ENCODE measurements around the gene FAM118A. TPM values are rescaled to one million over a fixed set of nuclear protein-coding genes. Genes with fewer than 3 reads are reported as not detected.
A peak's percentile ranks its signal among the peaks of the same experiment; 100 is the strongest.

The FAM118A gene
- total RNA-seq, 3 donors from 2014 or later: 33.8 to 104 (median 55.4) TPM

DNA sequence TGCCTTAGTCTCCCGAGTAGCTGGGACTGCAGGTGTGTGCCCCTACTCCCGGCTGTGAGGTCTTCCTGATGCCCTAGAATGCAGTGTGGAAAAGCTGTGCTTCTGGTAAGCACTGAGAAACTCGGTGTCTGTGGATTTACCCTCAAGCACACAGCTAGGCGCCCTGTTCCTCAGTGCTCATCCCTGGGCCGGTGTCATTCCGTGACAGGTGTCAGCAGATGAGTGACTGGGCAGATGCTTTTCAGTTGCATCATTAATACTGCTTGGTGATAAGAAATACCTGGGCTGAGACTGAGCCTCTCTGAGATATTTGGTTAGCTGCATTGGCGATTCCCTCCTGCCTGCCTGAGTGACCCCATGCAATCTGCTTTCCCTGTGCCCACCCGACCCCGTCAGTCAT lies 21.8 kb downstream of the FAM118A start:
- Histone ChIP-seq H3K9me3 (no peaks in the 10 kb centered on the region), H3K36me3 (no peaks in the 10 kb centered on the region), H3K4me3 (no peak overlapping the region), H3K27me3 (no peaks in the 10 kb centered on the region), H3K27ac (no peak overlapping the region), H3K4me1 (peaks cover 0 to 4% of the 10 kb centered on the region in 2 donors)
- TF ChIP-seq, protein P1, sequence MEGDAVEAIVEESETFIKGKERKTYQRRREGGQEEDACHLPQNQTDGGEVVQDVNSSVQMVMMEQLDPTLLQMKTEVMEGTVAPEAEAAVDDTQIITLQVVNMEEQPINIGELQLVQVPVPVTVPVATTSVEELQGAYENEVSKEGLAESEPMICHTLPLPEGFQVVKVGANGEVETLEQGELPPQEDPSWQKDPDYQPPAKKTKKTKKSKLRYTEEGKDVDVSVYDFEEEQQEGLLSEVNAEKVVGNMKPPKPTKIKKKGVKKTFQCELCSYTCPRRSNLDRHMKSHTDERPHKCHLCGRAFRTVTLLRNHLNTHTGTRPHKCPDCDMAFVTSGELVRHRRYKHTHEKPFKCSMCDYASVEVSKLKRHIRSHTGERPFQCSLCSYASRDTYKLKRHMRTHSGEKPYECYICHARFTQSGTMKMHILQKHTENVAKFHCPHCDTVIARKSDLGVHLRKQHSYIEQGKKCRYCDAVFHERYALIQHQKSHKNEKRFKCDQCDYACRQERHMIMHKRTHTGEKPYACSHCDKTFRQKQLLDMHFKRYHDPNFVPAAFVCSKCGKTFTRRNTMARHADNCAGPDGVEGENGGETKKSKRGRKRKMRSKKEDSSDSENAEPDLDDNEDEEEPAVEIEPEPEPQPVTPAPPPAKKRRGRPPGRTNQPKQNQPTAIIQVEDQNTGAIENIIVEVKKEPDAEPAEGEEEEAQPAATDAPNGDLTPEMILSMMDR (IDR thresholded peaks at IDR 0.05): no peak
- TF ChIP-seq POLR2A (IDR thresholded peaks at IDR 0.05) (no peak), POLR2AphosphoS5 (IDR thresholded peaks at IDR 0.05) (no peak)
- DNase-seq (ENCODE audit: low spot score in 2 of 2): no peak
- intact Hi-C loops (cut with DNase I; ENCODE audit: low total_unique reads): no loop called here

GRCh38 chr22:45332001-45332400 lies 22.3 kb downstream of the FAM118A start:
- DNase-seq (ENCODE audit: low spot score in 2 of 2): no peak
- TF ChIP-seq, protein P1 (IDR thresholded peaks at IDR 0.05): no peak
- TF ChIP-seq POLR2A (IDR thresholded peaks at IDR 0.05) (no peak), POLR2AphosphoS5 (IDR thresholded peaks at IDR 0.05) (no peak)
- intact Hi-C loops (cut with DNase I; ENCODE audit: low total_unique reads): no loop called here
- H3K4me1 ChIP-seq: peaks cover 0 to 7% of the 10 kb centered on the region in 2 donors
- H3K4me3 ChIP-seq: no peak overlapping the region
- H3K27ac ChIP-seq: no peak overlapping the region
- no peaks in the 10 kb centered on the region for H3K9me3 ChIP-seq
- H3K27me3 ChIP-seq: no peaks in the 10 kb centered on the region
- H3K36me3 ChIP-seq: no peaks in the 10 kb centered on the region

GRCh38 chr22:45334068-45334467 lies 24.3 kb downstream of the FAM118A start:
- intact Hi-C loops (cut with DNase I; ENCODE audit: low total_unique reads): no loop called here
- Histone ChIP-seq H3K27ac (no peak overlapping the region), H3K4me1 (peaks cover 0 to 7% of the 10 kb centered on the region in 2 donors), H3K9me3 (no peaks in the 10 kb centered on the region), H3K4me3 (no peak overlapping the region), H3K36me3 (no peaks in the 10 kb centered on the region), H3K27me3 (no peaks in the 10 kb centered on the region)
- TF ChIP-seq POLR2AphosphoS5 (IDR thresholded peaks at IDR 0.05) (no peak), POLR2A (IDR thresholded peaks at IDR 0.05) (no peak)
- TF ChIP-seq, protein P1 (IDR thresholded peaks at IDR 0.05): no peak
- no peak for DNase-seq (ENCODE audit: low spot score in 2 of 2)

DNA sequence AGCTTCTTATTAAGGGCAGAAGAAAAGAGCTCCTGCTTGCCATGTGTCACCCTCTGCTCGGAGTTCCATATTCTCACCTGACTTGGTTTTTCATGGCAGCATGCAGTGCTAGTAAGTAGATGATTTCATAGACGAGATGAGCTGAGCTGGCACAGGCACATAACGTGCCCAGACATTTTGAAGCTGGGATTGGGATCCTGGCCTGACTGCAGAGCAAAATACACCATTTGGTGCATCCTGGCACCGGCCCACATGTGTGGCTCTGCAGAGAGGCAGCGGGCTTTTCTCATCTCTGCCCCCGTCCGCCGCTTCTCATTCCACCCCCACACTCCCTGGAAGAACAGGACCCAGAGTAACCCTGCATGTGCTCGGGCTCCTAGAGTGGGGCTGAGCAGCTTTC lies 24.8 kb downstream of the FAM118A start:
- no peaks in the 10 kb centered on the region for H3K36me3 ChIP-seq
- intact Hi-C loops (cut with DNase I; ENCODE audit: low total_unique reads): no loop called here
- H3K27ac ChIP-seq: peak overlapping the region; percentile 23 to 40
- no peaks in the 10 kb centered on the region for H3K9me3 ChIP-seq
- no peak for TF ChIP-seq POLR2A (IDR thresholded peaks at IDR 0.05)
- TF ChIP-seq, protein P1 (IDR thresholded peaks at IDR 0.05): no peak
- no peak for TF ChIP-seq POLR2AphosphoS5 (IDR thresholded peaks at IDR 0.05)
- H3K4me1 ChIP-seq: peaks cover 0 to 7% of the 10 kb centered on the region in 2 donors
- DNase-seq (ENCODE audit: low spot score in 2 of 2): peak in 1 of 2 donors; percentile 35
- no peaks in the 10 kb centered on the region for H3K27me3 ChIP-seq
- H3K4me3 ChIP-seq: peak overlapping the region in 1 of 3 donors; percentile 11

DNA sequence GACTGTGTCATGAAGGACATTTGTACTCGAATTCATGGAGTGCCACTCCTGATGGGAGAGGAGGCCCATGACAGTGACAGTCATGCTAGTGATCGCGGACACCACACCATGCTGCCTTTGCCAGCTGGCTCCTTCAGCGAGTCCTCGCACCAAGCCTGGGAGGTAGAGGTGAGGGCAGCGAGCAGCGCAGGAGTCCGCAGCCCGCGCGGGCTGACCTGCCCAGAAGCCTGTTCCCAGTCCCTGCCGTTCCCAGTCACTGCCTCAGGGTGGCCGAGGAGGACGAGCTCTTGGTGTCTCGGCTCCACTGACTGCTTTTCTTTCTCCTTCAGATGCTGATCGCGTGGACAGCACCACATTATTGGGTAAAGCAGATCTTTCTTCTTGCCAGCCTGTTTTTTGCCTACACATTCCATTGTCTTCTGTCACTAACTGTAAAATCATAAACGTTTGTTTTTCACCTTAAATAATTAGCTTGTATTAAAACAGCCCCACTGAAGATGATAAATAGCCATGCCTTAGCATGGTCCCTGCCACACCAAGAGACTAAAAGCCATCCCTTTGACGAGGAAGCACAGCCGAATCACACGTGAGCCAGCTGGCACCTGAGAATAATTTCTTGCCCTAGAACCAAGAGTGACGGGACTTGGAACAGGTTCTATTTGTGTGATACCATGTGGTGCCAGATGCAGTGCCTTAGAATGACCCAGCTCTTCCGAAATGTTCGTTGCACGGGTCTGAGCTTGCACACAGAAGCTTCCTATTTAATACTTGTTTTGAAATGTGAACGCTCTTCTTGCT lies 25.5 kb downstream of the FAM118A start:
- intact Hi-C loops (cut with DNase I; ENCODE audit: low total_unique reads): no loop called here
- Histone ChIP-seq H3K9me3 (no peaks in the 10 kb centered on the region), H3K4me3 (no peak overlapping the region), H3K27me3 (no peaks in the 10 kb centered on the region), H3K4me1 (peaks cover 0 to 7% of the 10 kb centered on the region in 2 donors), H3K36me3 (no peaks in the 10 kb centered on the region), H3K27ac (peak overlapping the region; percentile 23 to 40)
- TF ChIP-seq POLR2A (IDR thresholded peaks at IDR 0.05): no peak
- TF ChIP-seq, protein P1 (IDR thresholded peaks at IDR 0.05): peak in 2 of 3 donors; percentile 28 to 42
- peak; percentile 53 to 82 for DNase-seq (ENCODE audit: low spot score in 2 of 2)

Measured in breast epithelium (tissue), 4 donors.